NT2/D1 (cell line): ENCODE results near the gene WWC1.

Experiments used
- SUZ12 ChIP-seq: IDR thresholded peaks from 2 replicates; pipeline ENCODE4 v1.6.1; 2011; ENCODE audit not compliant: insufficient read length, insufficient read depth; ENCODE audit errors: extremely low read depth
- YY1 ChIP-seq: IDR thresholded peaks from 2 replicates; pipeline ENCODE4 v1.6.1; 2011; ENCODE audit not compliant: insufficient read length, insufficient read depth

DNA sequence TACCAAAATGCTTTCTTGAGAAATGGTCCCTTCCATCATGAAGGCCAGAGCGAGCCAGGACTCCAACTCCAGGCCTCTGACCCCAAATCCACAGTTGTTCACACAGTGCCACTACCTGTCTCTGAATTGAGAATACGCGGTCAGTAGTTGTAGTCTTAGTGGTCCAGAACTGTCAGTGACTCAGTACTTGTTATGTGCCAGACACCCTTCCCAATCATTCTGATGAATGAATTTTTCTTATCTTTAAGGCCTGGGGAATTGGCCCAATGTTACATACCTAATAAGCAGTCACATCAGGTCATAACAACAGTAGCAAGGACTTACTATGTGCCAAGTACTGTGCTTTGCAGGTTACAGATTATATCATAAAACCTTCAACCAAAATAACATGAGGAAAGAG, 122.2 kb downstream of the WWC1 start:
- TF ChIP-seq YY1 (no peak), SUZ12 (no peak)
